PC-3 (cell line): ENCODE results near the gene ZFHX3. TPM values are rescaled to one million over a fixed set of nuclear protein-coding genes. Genes with fewer than 3 reads are reported as not detected.

ENCODE experiments used
- ATAC-seq: fragments of 200-7000 bp; cut with Tn5 transposase; 2 replicates; pipeline ENCODE4 v1.9.1; 2020; ENCODE audit warnings: mild to moderate bottlenecking, moderate library complexity
- BruUV-seq: library from RNA; stranded (reverse); fragments of 400-500 nt; replicated peaks from 2 replicates; lab custom pipeline; 2021; lab: Mats Ljungman, UMichigan
- CTCF ChIA-PET: fragments of 300-600 bp; sonication (Branson Sonifier 250); formaldehyde crosslinking; loops from one replicate; lab custom pipeline; 2022; ENCODE audit warnings: antibody characterized with exemption; lab: Charles Lee
- POLR2A ChIA-PET: fragments of 300-600 bp; sonication (Branson Sonifier 250); formaldehyde crosslinking; loops from one replicate; lab custom pipeline; 2022; ENCODE audit warnings: antibody characterized with exemption; ENCODE audit not compliant: unreplicated experiment; lab: Charles Lee
- DNase-seq: peaks from one replicate; pipeline ENCODE4 v3.0.0-alpha.2; 2015
- H2AFZ ChIP-seq: fragments of 300-600 bp; sonication (generic); 2 replicates; pipeline ENCODE4 v1.6.0; 2016; ENCODE audit warnings: antibody characterized with exemption, low read length
- H3F3A ChIP-seq: fragments of 300-600 bp; sonication (generic); one replicate; pipeline ENCODE4 v1.6.0; 2017; ENCODE audit warnings: antibody characterized with exemption, low read length, control low read depth, mild to moderate bottlenecking; ENCODE audit not compliant: unreplicated experiment
- H3K27ac ChIP-seq: fragments of 300-600 bp; sonication (generic); 2 replicates; pipeline ENCODE4 v1.5.1; 2016; ENCODE audit warnings: mild to moderate bottlenecking, low read length
- H3K27me3 ChIP-seq: fragments of 300-600 bp; sonication (generic); 2 replicates; pipeline ENCODE4 v1.6.1; 2016; ENCODE audit warnings: low read length, mixed read lengths
- H3K36me3 ChIP-seq: fragments of 300-600 bp; sonication (generic); 2 replicates; pipeline ENCODE4 v1.6.1; 2016; ENCODE audit warnings: low read depth, mixed run types, low read length, mixed read lengths
- H3K4me1 ChIP-seq: fragments of 300-600 bp; sonication (generic); 2 replicates; pipeline ENCODE4 v1.5.1; 2016; ENCODE audit warnings: low read length; ENCODE audit not compliant: insufficient read depth
- H3K4me2 ChIP-seq: fragments of 300-600 bp; sonication (generic); 2 replicates; pipeline ENCODE4 v1.6.0; 2016; ENCODE audit warnings: low read length
- H3K4me3 ChIP-seq: fragments of 300-600 bp; sonication (generic); 2 replicates; pipeline ENCODE4 v1.5.1; 2016; ENCODE audit warnings: mild to moderate bottlenecking, low read length, mixed read lengths
- H3K79me2 ChIP-seq: fragments of 300-600 bp; sonication (generic); 2 replicates; pipeline ENCODE4 v1.6.1; 2017; ENCODE audit warnings: low read length, mixed read lengths
- H3K9ac ChIP-seq: fragments of 300-600 bp; sonication (generic); 2 replicates; pipeline ENCODE4 v1.6.0; 2016; ENCODE audit warnings: mild to moderate bottlenecking, low read length
- H3K9me2 ChIP-seq: fragments of 300-600 bp; sonication (generic); replicated peaks from 2 replicates; pipeline ENCODE4 v1.6.1; 2016; ENCODE audit warnings: mixed run types, low read length, mixed read lengths
- H3K9me3 ChIP-seq: fragments of 300-600 bp; sonication (generic); 2 replicates; pipeline ENCODE4 v1.6.1; 2016; ENCODE audit warnings: low read length, mixed read lengths
- H4K20me1 ChIP-seq: fragments of 300-600 bp; sonication (generic); 2 replicates; pipeline ENCODE4 v1.6.1; 2016; ENCODE audit warnings: low read length, mixed read lengths
- CTCF ChIP-seq: fragments of 300-600 bp; sonication (generic); conservative IDR thresholded peaks from 2 replicates; pipeline ENCODE4 v1.5.1; 2017; ENCODE audit warnings: antibody characterized with exemption, low read depth, mild to moderate bottlenecking, low read length
- EZH2 ChIP-seq: fragments of 300-600 bp; sonication (generic); IDR thresholded peaks from one replicate; pipeline ENCODE4 v1.6.1; 2017; ENCODE audit warnings: antibody characterized with exemption, mild to moderate bottlenecking, low read length; ENCODE audit not compliant: unreplicated experiment
- EZH2phosphoT487 ChIP-seq: fragments of 300-600 bp; sonication (generic); IDR thresholded peaks from 2 replicates; pipeline ENCODE4 v1.6.1; 2018; ENCODE audit warnings: mild to moderate bottlenecking, antibody characterized with exemption, low read length, borderline replicate concordance
- intact Hi-C: fragments of 100-400 bp; cut with micrococcal nuclease; formaldehyde crosslinking; loops from 2 replicates; pipeline ENCODE4 v1.9.0; 2023
- total RNA-seq: library from RNA; depleted of rRNA; stranded (reverse); fragments of >200 nt; gene quantifications from 2 replicates; pipeline ENCODE4 v1.2.3, GENCODE V29; 2014

ZFHX3 gene
- total RNA-seq, 1 experiment from 2014 or later: 3.5 TPM

- no peak overlapping the region for H3K9ac ChIP-seq
- no peak for DNase-seq
- intact Hi-C loops: no loop called here
- H2AFZ ChIP-seq: no peak overlapping the region
- no peaks in the 10 kb centered on the region for H3K9me2 ChIP-seq
- H3K4me3 ChIP-seq: no peak overlapping the region
- no TSS peak for BruUV-seq
- no peaks in the 10 kb centered on the region for H3K9me3 ChIP-seq
- H3K4me2 ChIP-seq: no peak overlapping the region
- ChIA-PET CTCF (no interaction called here), POLR2A (no interaction called here)
- no peaks in the 10 kb centered on the region for H4K20me1 ChIP-seq
- peaks cover 15% of the 10 kb centered on the region for H3K4me1 ChIP-seq
- no peaks in the 10 kb centered on the region for H3F3A ChIP-seq
- no peak for ATAC-seq
- H3K27me3 ChIP-seq: no peaks in the 10 kb centered on the region
- TF ChIP-seq CTCF (no peak), EZH2 (no peak), EZH2phosphoT487 (no peak)
- H3K27ac ChIP-seq: no peak overlapping the region
- no peaks in the 10 kb centered on the region for H3K79me2 ChIP-seq
- no peaks in the 10 kb centered on the region for H3K36me3 ChIP-seq
Measured at GRCh38 chr16:72845322-72846020, 202.5 kb downstream of the ZFHX3 start.

- ChIA-PET POLR2A (no interaction called here), CTCF (no interaction called here)
- no peak overlapping the region for H3K27ac ChIP-seq
- TF ChIP-seq CTCF (no peak), EZH2 (no peak), EZH2phosphoT487 (no peak)
- no peak for DNase-seq
- no peaks in the 10 kb centered on the region for H4K20me1 ChIP-seq
- no peak for ATAC-seq
- peaks cover 14% of the 10 kb centered on the region for H3K4me1 ChIP-seq
- no TSS peak for BruUV-seq
- H3K9ac ChIP-seq: no peak overlapping the region
- H3K4me3 ChIP-seq: no peak overlapping the region
- no peaks in the 10 kb centered on the region for H3F3A ChIP-seq
- H2AFZ ChIP-seq: no peak overlapping the region
- no peaks in the 10 kb centered on the region for H3K36me3 ChIP-seq
- intact Hi-C loops: no loop called here
- no peak overlapping the region for H3K4me2 ChIP-seq
- no peaks in the 10 kb centered on the region for H3K9me2 ChIP-seq
- H3K9me3 ChIP-seq: no peaks in the 10 kb centered on the region
- no peaks in the 10 kb centered on the region for H3K79me2 ChIP-seq
- no peaks in the 10 kb centered on the region for H3K27me3 ChIP-seq
Measured at GRCh38 chr16:72844225-72844920, 203.6 kb downstream of the ZFHX3 start.

GRCh38 chr16:72841506-72841905, 206.4 kb downstream of the ZFHX3 start:
- POLR2A ChIA-PET: no interaction called here

More at GRCh38 chr16:72841506-72841905, 206.4 kb downstream of the ZFHX3 start:
- H3K4me2 ChIP-seq: no peak overlapping the region
- intact Hi-C loops: no loop called here
- no TSS peak for BruUV-seq
- H2AFZ ChIP-seq: no peak overlapping the region
- ATAC-seq (no peak), DNase-seq (no peak)
- no peaks in the 10 kb centered on the region for H3K27me3 ChIP-seq
- no peaks in the 10 kb centered on the region for H3K79me2 ChIP-seq
- H3K4me1 ChIP-seq: no peaks in the 10 kb centered on the region
- no peak overlapping the region for H3K4me3 ChIP-seq
- H3K27ac ChIP-seq: no peak overlapping the region
- H3K9ac ChIP-seq: no peak overlapping the region
- no peaks in the 10 kb centered on the region for H4K20me1 ChIP-seq
- H3K9me2 ChIP-seq: no peaks in the 10 kb centered on the region
- H3F3A ChIP-seq: no peaks in the 10 kb centered on the region
- no peak for TF ChIP-seq EZH2
- TF ChIP-seq CTCF: no peak
- TF ChIP-seq EZH2phosphoT487: no peak
- no peaks in the 10 kb centered on the region for H3K36me3 ChIP-seq
- no peaks in the 10 kb centered on the region for H3K9me3 ChIP-seq
- CTCF ChIA-PET: no interaction called here
